Measurements from ENCODE around the gene PRKCG. TPM values are rescaled to one million over a fixed set of nuclear protein-coding genes. Genes with fewer than 3 reads are reported as not detected.

Gene PRKCG
- total RNA-seq, 1 experiment from 2014 or later: 2.8 TPM

DNA sequence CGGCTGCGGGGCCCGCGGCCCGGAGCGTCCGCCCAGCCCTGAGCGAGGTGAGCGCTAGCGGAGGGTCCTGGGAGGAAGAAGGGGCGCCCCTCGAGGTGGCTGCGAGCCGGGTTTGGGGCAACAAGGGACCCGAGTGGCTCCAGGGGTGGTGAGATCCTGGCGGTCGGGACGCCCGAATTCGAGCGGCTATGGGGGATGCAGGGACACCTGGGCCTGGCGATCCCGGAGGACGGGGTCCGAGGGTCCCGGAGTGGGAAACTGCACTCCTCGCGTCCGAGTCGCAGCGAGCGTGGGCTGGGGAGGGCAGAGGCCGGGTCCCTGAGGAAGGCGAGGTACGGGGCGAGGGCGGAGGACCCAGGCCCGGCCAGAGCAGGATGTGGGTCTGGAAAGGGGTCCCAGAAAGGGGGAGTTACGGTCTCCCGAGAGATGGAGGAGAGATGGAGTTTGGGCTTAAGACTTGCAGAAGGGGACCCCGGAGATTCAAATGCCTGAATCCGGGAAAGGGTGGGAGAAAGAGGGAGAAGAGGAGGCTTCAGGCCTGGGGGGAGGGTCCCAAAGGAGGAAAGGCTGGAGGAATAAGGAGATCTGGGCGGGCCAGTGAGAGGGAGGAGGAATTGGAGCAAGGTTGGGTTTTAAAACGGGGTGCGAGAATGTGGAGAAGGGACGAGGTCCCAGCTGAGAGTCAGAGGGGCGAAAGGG lies 27.6 kb downstream of the PRKCG start:
- H3K4me2 ChIP-seq (ENCODE audit: low read length): no peak overlapping the region
- RAD21 ChIA-PET (ENCODE audit: low non-redundant PET in 1 of 2, low total read pairs in 2 of 2, uncharacterized antibody in 2 of 2, unreplicated experiment in 2 of 2): no interaction called here
- H3K79me2 ChIP-seq (ENCODE audit: insufficient read depth, low read length): no peaks in the 10 kb centered on the region
- no peaks in the 10 kb centered on the region for H3K36me3 ChIP-seq (ENCODE audit: control insufficient read depth in 1 of 2, insufficient read depth in 2 of 2, low read length in 2 of 2)
- H4K20me1 ChIP-seq (ENCODE audit: insufficient read depth): no peaks in the 10 kb centered on the region
- H3K27ac ChIP-seq (ENCODE audit: low read depth, low read length): no peak overlapping the region
- no peak overlapping the region for H3K4me3 ChIP-seq (replicated peaks in 1 of 2; ENCODE audit: low read depth in 1 of 2, low read length in 2 of 2)
- H3K9me2 ChIP-seq (ENCODE audit: insufficient read depth): no peaks in the 10 kb centered on the region
- no peak overlapping the region for H3K9ac ChIP-seq (ENCODE audit: low read length)
- H3K9me3 ChIP-seq (ENCODE audit: control insufficient read depth in 1 of 2, insufficient read depth in 1 of 2, low read depth in 1 of 2, low read length in 2 of 2): no peaks in the 10 kb centered on the region
- BruUV-seq (replicated peaks): no TSS peak
- POLR2A ChIA-PET: no interaction called here
- H3K27me3 ChIP-seq (ENCODE audit: insufficient read depth, low read length): peaks cover 8% of the 10 kb centered on the region; the same call in 1 of the 2 replicates
- DNase-seq (ENCODE audit: low read depth, low spot score) (no peak), ATAC-seq (no peak)
- no peak overlapping the region for H2AFZ ChIP-seq (ENCODE audit: low read depth, low read length, poor library complexity, severe bottlenecking)
- intact Hi-C loops (cut with micrococcal nuclease): loop anchor here (5.0 kb wide), 1 partner anchor 113 kb away; no protein-coding TSS in a partner anchor
- TF ChIP-seq FOSL1 (IDR thresholded peaks at IDR 0.05; ENCODE audit: low read depth) (no peak), SIN3A (IDR thresholded peaks at IDR 0.05; ENCODE audit: low read depth) (no peak), SRF (IDR thresholded peaks at IDR 0.05; ENCODE audit: low read depth) (no peak), EZH2 (IDR thresholded peaks at IDR 0.05) (no peak), TCF7L2 (IDR thresholded peaks at IDR 0.05; ENCODE audit: borderline replicate concordance, extremely low read depth, insufficient read depth, insufficient read length) (no peak), EGR1 (IDR thresholded peaks at IDR 0.05; ENCODE audit: low read depth) (no peak), RAD21 (IDR thresholded peaks at IDR 0.05; ENCODE audit: low read depth) (no peak), POLR2A (IDR thresholded peaks at IDR 0.05; ENCODE audit: borderline replicate concordance, extremely low read depth, insufficient read depth, insufficient read length) (no peak), POLR2AphosphoS5 (IDR thresholded peaks at IDR 0.05; ENCODE audit: low read depth, low read length) (no peak), EZH2phosphoT487 (IDR thresholded peaks at IDR 0.05; ENCODE audit: borderline replicate concordance) (no peak)
- TF ChIP-seq, protein P1, sequence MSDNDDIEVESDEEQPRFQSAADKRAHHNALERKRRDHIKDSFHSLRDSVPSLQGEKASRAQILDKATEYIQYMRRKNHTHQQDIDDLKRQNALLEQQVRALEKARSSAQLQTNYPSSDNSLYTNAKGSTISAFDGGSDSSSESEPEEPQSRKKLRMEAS (IDR thresholded peaks at IDR 0.05): no peak
- TF ChIP-seq, protein P2, sequence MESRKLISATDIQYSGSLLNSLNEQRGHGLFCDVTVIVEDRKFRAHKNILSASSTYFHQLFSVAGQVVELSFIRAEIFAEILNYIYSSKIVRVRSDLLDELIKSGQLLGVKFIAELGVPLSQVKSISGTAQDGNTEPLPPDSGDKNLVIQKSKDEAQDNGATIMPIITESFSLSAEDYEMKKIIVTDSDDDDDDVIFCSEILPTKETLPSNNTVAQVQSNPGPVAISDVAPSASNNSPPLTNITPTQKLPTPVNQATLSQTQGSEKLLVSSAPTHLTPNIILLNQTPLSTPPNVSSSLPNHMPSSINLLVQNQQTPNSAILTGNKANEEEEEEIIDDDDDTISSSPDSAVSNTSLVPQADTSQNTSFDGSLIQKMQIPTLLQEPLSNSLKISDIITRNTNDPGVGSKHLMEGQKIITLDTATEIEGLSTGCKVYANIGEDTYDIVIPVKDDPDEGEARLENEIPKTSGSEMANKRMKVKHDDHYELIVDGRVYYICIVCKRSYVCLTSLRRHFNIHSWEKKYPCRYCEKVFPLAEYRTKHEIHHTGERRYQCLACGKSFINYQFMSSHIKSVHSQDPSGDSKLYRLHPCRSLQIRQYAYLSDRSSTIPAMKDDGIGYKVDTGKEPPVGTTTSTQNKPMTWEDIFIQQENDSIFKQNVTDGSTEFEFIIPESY (IDR thresholded peaks at IDR 0.05; ENCODE audit: extremely low read depth, insufficient replicate concordance, low read length): no peak
- TF ChIP-seq, protein P3, sequence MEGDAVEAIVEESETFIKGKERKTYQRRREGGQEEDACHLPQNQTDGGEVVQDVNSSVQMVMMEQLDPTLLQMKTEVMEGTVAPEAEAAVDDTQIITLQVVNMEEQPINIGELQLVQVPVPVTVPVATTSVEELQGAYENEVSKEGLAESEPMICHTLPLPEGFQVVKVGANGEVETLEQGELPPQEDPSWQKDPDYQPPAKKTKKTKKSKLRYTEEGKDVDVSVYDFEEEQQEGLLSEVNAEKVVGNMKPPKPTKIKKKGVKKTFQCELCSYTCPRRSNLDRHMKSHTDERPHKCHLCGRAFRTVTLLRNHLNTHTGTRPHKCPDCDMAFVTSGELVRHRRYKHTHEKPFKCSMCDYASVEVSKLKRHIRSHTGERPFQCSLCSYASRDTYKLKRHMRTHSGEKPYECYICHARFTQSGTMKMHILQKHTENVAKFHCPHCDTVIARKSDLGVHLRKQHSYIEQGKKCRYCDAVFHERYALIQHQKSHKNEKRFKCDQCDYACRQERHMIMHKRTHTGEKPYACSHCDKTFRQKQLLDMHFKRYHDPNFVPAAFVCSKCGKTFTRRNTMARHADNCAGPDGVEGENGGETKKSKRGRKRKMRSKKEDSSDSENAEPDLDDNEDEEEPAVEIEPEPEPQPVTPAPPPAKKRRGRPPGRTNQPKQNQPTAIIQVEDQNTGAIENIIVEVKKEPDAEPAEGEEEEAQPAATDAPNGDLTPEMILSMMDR (IDR thresholded peaks at IDR 0.05 in 2 of 3, conservative IDR thresholded peaks at IDR 0.05 in 1 of 3; ENCODE audit: borderline replicate concordance in 1 of 3, insufficient read depth in 1 of 3, low read depth in 2 of 3, low read length in 2 of 3): no peak
- TF ChIP-seq, protein P4, sequence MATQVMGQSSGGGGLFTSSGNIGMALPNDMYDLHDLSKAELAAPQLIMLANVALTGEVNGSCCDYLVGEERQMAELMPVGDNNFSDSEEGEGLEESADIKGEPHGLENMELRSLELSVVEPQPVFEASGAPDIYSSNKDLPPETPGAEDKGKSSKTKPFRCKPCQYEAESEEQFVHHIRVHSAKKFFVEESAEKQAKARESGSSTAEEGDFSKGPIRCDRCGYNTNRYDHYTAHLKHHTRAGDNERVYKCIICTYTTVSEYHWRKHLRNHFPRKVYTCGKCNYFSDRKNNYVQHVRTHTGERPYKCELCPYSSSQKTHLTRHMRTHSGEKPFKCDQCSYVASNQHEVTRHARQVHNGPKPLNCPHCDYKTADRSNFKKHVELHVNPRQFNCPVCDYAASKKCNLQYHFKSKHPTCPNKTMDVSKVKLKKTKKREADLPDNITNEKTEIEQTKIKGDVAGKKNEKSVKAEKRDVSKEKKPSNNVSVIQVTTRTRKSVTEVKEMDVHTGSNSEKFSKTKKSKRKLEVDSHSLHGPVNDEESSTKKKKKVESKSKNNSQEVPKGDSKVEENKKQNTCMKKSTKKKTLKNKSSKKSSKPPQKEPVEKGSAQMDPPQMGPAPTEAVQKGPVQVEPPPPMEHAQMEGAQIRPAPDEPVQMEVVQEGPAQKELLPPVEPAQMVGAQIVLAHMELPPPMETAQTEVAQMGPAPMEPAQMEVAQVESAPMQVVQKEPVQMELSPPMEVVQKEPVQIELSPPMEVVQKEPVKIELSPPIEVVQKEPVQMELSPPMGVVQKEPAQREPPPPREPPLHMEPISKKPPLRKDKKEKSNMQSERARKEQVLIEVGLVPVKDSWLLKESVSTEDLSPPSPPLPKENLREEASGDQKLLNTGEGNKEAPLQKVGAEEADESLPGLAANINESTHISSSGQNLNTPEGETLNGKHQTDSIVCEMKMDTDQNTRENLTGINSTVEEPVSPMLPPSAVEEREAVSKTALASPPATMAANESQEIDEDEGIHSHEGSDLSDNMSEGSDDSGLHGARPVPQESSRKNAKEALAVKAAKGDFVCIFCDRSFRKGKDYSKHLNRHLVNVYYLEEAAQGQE (IDR thresholded peaks at IDR 0.05; ENCODE audit: low read depth): no peak
- H3K4me1 ChIP-seq (ENCODE audit: control insufficient read depth in 1 of 2, insufficient read depth in 2 of 2, low read length in 2 of 2): peaks cover 0 to 12% of the 10 kb centered on the region in 2 experiments; a peak in 2 of 4 replicates
- CTCF ChIA-PET: no interaction called here
